AG09319 (cell line): ENCODE data around the gene BBS2.

ENCODE experiments used
- DNase-seq: peaks from one replicate; pipeline ENCODE4 v3.0.0-alpha.2; 2010; ENCODE audit warnings: low read depth; ENCODE audit errors: extremely low read depth
- CTCF ChIP-seq: IDR thresholded peaks from 2 replicates; pipeline ENCODE4 v1.5.1; 2011; ENCODE audit warnings: low read depth, mild to moderate bottlenecking, inconsistent platforms, low read length, moderate library complexity

The BBS2 gene

GRCh38 chr16:56542039-56542438 lies 22.2 kb upstream of the BBS2 start:
- no peak for DNase-seq
- TF ChIP-seq CTCF = no peak

- no peak for TF ChIP-seq CTCF
- no peak for DNase-seq
Observed at GRCh38 chr16:56539656-56540055, 19.8 kb upstream of the BBS2 start.

GRCh38 chr16:56538331-56538730 lies 18.5 kb upstream of the BBS2 start:
- no peak for TF ChIP-seq CTCF
- DNase-seq = no peak

- no peak for TF ChIP-seq CTCF
- DNase-seq = no peak
Observed at GRCh38 chr16:56534847-56535383, 15.1 kb upstream of the BBS2 start.

- TF ChIP-seq CTCF = no peak
- no peak for DNase-seq
Observed at GRCh38 chr16:56532714-56533113, 12.9 kb upstream of the BBS2 start.

GRCh38 chr16:56530872-56531271 lies 11.0 kb upstream of the BBS2 start:
- DNase-seq = no peak
- no peak for TF ChIP-seq CTCF

- DNase-seq = no peak
- TF ChIP-seq CTCF = no peak
Observed at GRCh38 chr16:56525236-56525635, 5.4 kb upstream of the BBS2 start.

- TF ChIP-seq CTCF = no peak
- no peak for DNase-seq
Observed at GRCh38 chr16:56520251-56520577, 390 bp upstream of the BBS2 start.
